Esophagus muscularis mucosa (tissue), 4 donors: ENCODE measurements around the gene G0S2.

Source experiments
- EP300 ChIP-seq: sonication (generic); formaldehyde crosslinking; IDR thresholded peaks from one replicate; pipeline ENCODE4 v1.6.1; 2017; ENCODE audit warnings: antibody characterized with exemption
- POLR2A ChIP-seq: fragments of 450-650 bp; IDR thresholded peaks from one replicate; pipeline ENCODE4 v1.6.1; 2017; ENCODE audit warnings: antibody characterized with exemption, moderate library complexity, mild to moderate bottlenecking, low read depth
- POLR2AphosphoS5 ChIP-seq, 2 donors: sonication (generic); formaldehyde crosslinking; IDR thresholded peaks; one replicate each; pipeline ENCODE4 v1.6.1; 2017; ENCODE audit warnings: antibody characterized with exemption in 2 of 2
- TF ChIP-seq, protein P1 (sequence below), 3 experiments: fragments of 200-600 bp in 2 of 3; fragments of 450-650 bp in 1 of 3; sonication (generic) in 2 of 3; IDR thresholded peaks; one replicate each; pipeline ENCODE4 v1.5.1; 2017 to 2019; ENCODE audit warnings: antibody characterized with exemption in 3 of 3, mild to moderate bottlenecking in 2 of 3, moderate library complexity in 1 of 3

DNA sequence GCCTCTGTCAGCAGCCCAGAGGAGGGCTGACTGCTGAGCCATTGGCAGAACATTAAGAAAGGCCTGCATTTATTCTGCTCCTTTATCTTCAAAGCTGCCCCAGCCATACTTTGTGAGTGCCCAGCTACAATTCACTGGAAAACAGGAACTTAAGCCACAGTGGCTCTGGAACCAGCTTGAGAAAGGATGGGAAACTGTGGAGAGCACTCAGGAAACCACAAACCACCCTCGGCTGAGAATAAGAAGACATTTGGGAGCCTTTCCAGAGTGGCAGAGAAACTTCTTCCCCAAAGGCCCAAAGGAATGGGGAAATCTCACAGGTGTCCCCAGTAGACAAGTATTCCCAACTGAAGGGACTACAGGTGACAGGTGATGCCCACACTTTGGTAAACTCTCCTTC lies 24.8 kb upstream of the G0S2 start:
- TF ChIP-seq, protein P1, sequence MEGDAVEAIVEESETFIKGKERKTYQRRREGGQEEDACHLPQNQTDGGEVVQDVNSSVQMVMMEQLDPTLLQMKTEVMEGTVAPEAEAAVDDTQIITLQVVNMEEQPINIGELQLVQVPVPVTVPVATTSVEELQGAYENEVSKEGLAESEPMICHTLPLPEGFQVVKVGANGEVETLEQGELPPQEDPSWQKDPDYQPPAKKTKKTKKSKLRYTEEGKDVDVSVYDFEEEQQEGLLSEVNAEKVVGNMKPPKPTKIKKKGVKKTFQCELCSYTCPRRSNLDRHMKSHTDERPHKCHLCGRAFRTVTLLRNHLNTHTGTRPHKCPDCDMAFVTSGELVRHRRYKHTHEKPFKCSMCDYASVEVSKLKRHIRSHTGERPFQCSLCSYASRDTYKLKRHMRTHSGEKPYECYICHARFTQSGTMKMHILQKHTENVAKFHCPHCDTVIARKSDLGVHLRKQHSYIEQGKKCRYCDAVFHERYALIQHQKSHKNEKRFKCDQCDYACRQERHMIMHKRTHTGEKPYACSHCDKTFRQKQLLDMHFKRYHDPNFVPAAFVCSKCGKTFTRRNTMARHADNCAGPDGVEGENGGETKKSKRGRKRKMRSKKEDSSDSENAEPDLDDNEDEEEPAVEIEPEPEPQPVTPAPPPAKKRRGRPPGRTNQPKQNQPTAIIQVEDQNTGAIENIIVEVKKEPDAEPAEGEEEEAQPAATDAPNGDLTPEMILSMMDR (IDR thresholded peaks at IDR 0.05), result no peak
- TF ChIP-seq EP300 (no peak), POLR2AphosphoS5 (IDR thresholded peaks at IDR 0.05) (no peak), POLR2A (no peak)
